RKO (cell line): Measurements from ENCODE around the gene ZC3H7B.
"Not testable (repeated sequence)": the region's sequence is repeated elsewhere in the genome, so short reads cannot be mapped to it uniquely, and the experiment has no call there.

Source experiments
- DNase-seq: peaks from one replicate; pipeline ENCODE4 v3.0.0-alpha.2; 2016; ENCODE audit warnings: low spot score

Gene ZC3H7B

GRCh38 chr22:41382098-41382578, 80.8 kb downstream of the ZC3H7B start:
- peak; percentile 53 for DNase-seq

GRCh38 chr22:41382610-41383009, 81.3 kb downstream of the ZC3H7B start:
- DNase-seq, result no peak

GRCh38 chr22:41383085-41383484, 81.8 kb downstream of the ZC3H7B start:
- DNase-seq, result no peak

- DNase-seq, result no peak
These were observed 82.8 kb downstream of the ZC3H7B start for GRCh38 chr22:41384128-41384527.

GRCh38 chr22:41387341-41387740, 86.0 kb downstream of the ZC3H7B start:
- no peak for DNase-seq

GRCh38 chr22:41394012-41394356, 92.7 kb downstream of the ZC3H7B start:
- no peak for DNase-seq

- DNase-seq, result no peak
These were observed 94.4 kb downstream of the ZC3H7B start for GRCh38 chr22:41395531-41396240.

GRCh38 chr22:41397143-41397811, 96.0 kb downstream of the ZC3H7B start:
- DNase-seq, result no peak

GRCh38 chr22:41398921-41399320, 97.6 kb downstream of the ZC3H7B start:
- no peak for DNase-seq

- DNase-seq, result no peak
These were observed 100.7 kb downstream of the ZC3H7B start for GRCh38 chr22:41401781-41402648.

- not testable (repeated sequence) for DNase-seq
These were observed 101.5 kb downstream of the ZC3H7B start for GRCh38 chr22:41402851-41403250.

GRCh38 chr22:41403532-41404318, 102.4 kb downstream of the ZC3H7B start:
- peak; percentile 94 for DNase-seq

GRCh38 chr22:41405588-41405987, 104.3 kb downstream of the ZC3H7B start:
- no peak for DNase-seq

- DNase-seq, result no peak
These were observed 105.1 kb downstream of the ZC3H7B start for GRCh38 chr22:41406410-41406809.

GRCh38 chr22:41407433-41407832, 106.1 kb downstream of the ZC3H7B start:
- DNase-seq, result no peak

GRCh38 chr22:41408665-41409064, 107.3 kb downstream of the ZC3H7B start:
- no peak for DNase-seq
